NCI-H1694 treated with DMSO at 0.1 percent for 48 hours (cell line): ENCODE measurements around the gene PTCD2.

Source experiments
- DNase-seq: peaks from one replicate; lab custom pipeline; 2025; lab: John Stamatoyannopoulos, UW

The PTCD2 gene

GRCh38 chr5:72319976-72320752, at the start of gene PTCD2, which contains the start of gene MRPS27:
Gene PTCD2, plus strand, starts transcription at chr5:72320373. Its CDS starts 10 bp downstream, at chr5:72320383.
Gene MRPS27, minus strand, starts transcription at chr5:72320240. Its CDS starts 19 bp downstream, at chr5:72320221.
- peak; percentile 93 for DNase-seq

DNA sequence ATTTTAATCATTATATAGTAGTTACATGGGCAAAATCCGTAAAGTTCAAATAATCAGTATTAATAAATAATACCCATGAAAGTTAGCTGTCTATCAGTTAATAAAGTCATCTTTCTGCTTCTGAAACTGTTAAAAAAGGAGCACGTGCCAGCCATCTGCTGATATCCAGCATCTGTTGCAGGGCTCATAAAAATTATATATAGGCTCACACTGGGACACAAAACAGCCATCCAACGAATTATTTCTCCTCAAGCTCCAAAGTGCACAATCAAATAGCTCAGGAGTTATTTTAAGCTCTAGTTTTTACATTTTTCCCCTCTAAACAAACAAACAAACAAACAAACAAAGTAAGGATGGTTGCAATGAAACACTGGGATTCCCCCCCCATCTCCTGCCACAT, 48.5 kb upstream of the PTCD2 start:
- DNase-seq: peak; percentile 80

- DNase-seq: no peak
These were observed 47.8 kb upstream of the PTCD2 start for GRCh38 chr5:72272398-72272797.

- no peak for DNase-seq
These were observed 46.6 kb upstream of the PTCD2 start for GRCh38 chr5:72273547-72273946.

GRCh38 chr5:72276219-72276752, 43.9 kb upstream of the PTCD2 start:
- no peak for DNase-seq

DNA sequence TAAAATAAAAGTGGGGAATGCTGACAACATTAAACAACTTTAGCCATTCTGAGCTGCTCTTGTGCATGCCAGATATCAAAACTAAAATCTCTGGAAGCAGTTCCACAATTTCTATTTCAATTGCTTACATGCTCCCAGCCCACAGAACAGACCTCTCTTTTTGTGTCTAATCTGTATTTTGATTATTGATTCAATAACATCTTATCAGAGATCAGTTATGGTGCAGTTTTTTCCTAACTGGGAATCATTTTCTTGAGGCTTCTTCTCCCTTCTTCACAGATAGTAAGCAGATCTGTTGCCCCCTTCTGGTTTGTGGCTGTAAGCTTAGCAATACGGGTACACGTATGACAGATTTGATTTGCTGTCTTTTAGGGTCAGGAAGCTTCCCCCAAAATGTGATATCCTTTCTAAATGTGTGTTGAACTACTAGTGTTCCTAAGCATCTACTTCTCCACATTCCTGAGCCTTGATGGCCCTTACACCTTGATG, 39.5 kb upstream of the PTCD2 start:
- peak; percentile 44 for DNase-seq

DNA sequence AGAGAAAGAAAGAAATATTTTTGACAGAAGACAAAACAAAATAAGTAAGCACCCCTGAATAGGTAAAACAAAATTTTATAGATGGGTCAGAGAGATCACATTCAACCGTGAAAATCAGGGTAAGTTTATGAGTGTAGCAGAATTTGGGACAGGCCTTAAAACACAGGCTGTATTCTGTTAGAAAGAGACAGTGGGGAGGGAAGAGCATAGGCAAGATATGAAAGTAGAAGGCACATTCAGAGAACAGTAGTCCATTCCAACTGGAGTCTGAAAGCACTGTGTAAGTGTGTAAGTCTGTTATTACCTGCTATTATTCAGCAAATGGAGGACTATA, 38.8 kb upstream of the PTCD2 start:
- no peak for DNase-seq

GRCh38 chr5:72281764-72282499, 38.2 kb upstream of the PTCD2 start:
- peak; percentile 23 for DNase-seq

DNA sequence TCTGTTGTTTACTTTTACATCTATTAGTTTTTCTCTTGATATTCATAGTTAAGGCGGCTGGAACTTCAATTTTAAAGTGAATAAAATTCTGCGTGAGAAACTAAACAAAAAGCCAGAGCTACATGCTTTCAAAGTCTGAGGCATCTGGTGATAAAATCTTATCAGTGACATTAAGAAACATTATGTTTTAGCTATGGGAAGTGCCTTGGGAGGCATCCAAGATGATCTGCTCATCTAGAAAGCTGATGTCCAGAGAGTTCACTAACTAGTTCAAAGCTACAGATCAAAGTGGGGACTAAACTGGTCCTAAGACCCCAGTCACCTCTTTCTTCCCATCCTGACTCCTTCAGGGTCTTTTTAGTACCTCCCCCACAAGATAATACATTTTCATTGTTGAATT, 37.3 kb upstream of the PTCD2 start:
- DNase-seq: no peak

GRCh38 chr5:72283358-72283757, 36.8 kb upstream of the PTCD2 start:
- no peak for DNase-seq

- DNase-seq: no peak
These were observed 35.4 kb upstream of the PTCD2 start for GRCh38 chr5:72284559-72285423.

- no peak for DNase-seq
These were observed 34.8 kb upstream of the PTCD2 start for GRCh38 chr5:72285424-72285821.

DNA sequence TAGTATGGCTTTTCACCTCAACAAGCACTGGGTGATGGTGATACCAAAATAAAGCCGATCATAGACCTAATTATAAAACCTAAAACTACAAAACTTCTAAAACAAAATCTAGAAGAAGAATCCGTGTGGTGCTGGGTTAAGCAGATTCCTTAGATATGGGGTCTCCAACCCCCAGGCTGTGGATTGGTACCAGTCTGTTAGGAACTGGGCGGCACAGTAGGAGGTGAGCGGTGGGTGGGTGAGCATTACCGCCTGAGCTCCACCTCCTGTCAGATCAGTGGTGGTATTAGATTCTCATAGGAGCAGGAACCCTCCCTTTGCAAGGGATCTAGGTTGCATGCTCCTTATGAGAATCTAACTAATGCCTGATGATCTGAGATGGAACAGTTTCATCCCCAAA, 33.4 kb upstream of the PTCD2 start:
- DNase-seq: no peak

DNA sequence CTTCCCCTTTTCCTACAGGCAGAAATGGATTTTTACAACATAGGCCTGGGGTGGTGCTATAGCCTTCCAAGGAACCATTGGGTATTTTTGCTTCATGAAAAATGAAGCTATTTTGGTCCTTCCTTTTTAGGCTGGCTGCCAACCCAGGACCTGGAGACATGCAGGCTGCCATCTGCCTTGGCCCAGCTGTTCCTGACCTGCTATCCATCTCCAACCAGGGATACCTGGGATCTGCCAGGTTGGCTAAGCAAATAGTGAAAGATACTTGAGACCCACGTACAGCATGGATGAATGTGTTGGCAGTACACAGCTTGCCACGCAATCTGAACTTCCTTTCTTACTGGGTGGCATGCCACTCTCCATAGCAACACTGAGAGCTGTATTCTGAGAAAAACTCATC, 31.2 kb upstream of the PTCD2 start:
- peak; percentile 95 for DNase-seq

- DNase-seq: peak; percentile 30
These were observed 29.6 kb upstream of the PTCD2 start for GRCh38 chr5:72290356-72291133.

GRCh38 chr5:72291601-72292000, 28.6 kb upstream of the PTCD2 start:
- peak; percentile 56 for DNase-seq

DNA sequence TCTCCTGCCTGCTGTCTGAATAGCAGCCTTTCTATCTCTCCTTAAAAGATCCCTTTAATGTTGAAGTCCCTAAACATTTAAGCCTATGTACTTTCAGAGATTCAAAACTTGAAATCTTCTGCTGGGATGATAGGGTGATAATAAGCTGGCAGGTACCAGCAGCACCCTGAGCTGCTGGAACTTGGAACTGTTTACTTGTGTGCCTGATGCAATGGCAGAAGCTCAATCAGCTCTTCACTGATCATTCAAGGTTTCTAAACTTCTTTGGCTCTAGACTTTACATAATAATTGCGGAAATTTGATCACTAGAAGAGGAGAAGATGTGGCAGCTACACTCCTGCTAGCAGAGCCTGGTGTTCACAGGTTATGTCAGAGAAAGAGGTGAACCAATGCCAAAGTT, 27.8 kb upstream of the PTCD2 start:
- DNase-seq: peak; percentile 18

DNA sequence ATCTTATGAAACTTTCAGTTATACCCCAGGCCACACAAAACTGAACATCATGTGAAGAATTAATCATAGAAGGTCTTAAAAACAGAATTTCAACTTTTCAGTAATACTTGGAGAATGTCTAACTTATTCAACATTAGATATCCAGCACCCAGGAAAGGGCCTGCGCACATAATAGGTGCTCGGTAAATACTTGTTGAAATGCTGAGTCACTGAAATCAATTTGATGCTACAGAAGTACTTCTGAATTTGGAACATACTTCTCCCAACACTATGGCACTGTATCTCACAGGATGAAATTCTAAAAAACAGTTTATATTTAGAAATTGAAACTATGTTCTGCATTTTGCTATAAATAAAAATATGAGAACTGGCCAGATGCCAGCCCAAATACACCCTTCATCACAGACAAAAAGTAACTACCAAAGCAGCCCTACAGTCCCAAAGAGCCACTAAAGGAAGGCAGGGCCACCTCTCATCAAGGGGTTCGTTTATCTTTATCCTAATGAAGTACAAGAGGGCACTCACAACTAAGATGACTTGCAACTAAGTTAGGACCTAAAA, 26.6 kb upstream of the PTCD2 start:
- DNase-seq: peak; percentile 36

GRCh38 chr5:72294473-72294872, 25.7 kb upstream of the PTCD2 start:
- peak; percentile 41 for DNase-seq

- DNase-seq: peak; percentile 88
These were observed 24.6 kb upstream of the PTCD2 start for GRCh38 chr5:72295539-72295938.

GRCh38 chr5:72296256-72296655, 23.9 kb upstream of the PTCD2 start:
- peak; percentile 95 for DNase-seq
